ENCODE measurements around the gene DOCK9.

- TF ChIP-seq POLR2A (IDR thresholded peaks at IDR 0.05; ENCODE audit: low read depth, low read length) (no peak), POLR2AphosphoS5 (IDR thresholded peaks at IDR 0.05; ENCODE audit: insufficient read depth, low read depth, low read length) (no peak), MAX (IDR thresholded peaks at IDR 0.05; ENCODE audit: insufficient read depth, insufficient read length) (no peak), JUN (IDR thresholded peaks at IDR 0.05; ENCODE audit: borderline replicate concordance, insufficient read depth, insufficient read length, low read depth) (no peak), EZH2 (IDR thresholded peaks at IDR 0.05; ENCODE audit: borderline replicate concordance, low read depth, low read length, severe bottlenecking) (no peak)
- TF ChIP-seq, protein P1, sequence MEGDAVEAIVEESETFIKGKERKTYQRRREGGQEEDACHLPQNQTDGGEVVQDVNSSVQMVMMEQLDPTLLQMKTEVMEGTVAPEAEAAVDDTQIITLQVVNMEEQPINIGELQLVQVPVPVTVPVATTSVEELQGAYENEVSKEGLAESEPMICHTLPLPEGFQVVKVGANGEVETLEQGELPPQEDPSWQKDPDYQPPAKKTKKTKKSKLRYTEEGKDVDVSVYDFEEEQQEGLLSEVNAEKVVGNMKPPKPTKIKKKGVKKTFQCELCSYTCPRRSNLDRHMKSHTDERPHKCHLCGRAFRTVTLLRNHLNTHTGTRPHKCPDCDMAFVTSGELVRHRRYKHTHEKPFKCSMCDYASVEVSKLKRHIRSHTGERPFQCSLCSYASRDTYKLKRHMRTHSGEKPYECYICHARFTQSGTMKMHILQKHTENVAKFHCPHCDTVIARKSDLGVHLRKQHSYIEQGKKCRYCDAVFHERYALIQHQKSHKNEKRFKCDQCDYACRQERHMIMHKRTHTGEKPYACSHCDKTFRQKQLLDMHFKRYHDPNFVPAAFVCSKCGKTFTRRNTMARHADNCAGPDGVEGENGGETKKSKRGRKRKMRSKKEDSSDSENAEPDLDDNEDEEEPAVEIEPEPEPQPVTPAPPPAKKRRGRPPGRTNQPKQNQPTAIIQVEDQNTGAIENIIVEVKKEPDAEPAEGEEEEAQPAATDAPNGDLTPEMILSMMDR (IDR thresholded peaks at IDR 0.05; ENCODE audit: extremely low read depth in 1 of 2, insufficient read depth in 1 of 2, low read depth in 1 of 2, low read length in 2 of 2) = no peak
Measured at GRCh38 chr13:98803111-98803561, 174.7 kb downstream of the DOCK9 start.

All from endothelial cell of umbilical vein (primary cell).